ENCODE data around the gene MRM2. TPM values are rescaled to one million over a fixed set of nuclear protein-coding genes. Genes with fewer than 3 reads are reported as not detected.

Gene MRM2
- total RNA-seq, 1 experiment from 2014 or later: 49.9 TPM

- H3K9me3 ChIP-seq (ENCODE audit: control insufficient read depth, insufficient read depth, low read depth, low read length): no peaks in the 10 kb centered on the region
- POLR2A ChIA-PET: no interaction called here
- intact Hi-C loops (cut with micrococcal nuclease; ENCODE audit: unreplicated experiment): no loop called here
- H3K4me3 ChIP-seq (ENCODE audit: low read depth in 2 of 2, low read length in 2 of 2): no peak overlapping the region
- ATAC-seq: no peak
- TF ChIP-seq, protein P1, sequence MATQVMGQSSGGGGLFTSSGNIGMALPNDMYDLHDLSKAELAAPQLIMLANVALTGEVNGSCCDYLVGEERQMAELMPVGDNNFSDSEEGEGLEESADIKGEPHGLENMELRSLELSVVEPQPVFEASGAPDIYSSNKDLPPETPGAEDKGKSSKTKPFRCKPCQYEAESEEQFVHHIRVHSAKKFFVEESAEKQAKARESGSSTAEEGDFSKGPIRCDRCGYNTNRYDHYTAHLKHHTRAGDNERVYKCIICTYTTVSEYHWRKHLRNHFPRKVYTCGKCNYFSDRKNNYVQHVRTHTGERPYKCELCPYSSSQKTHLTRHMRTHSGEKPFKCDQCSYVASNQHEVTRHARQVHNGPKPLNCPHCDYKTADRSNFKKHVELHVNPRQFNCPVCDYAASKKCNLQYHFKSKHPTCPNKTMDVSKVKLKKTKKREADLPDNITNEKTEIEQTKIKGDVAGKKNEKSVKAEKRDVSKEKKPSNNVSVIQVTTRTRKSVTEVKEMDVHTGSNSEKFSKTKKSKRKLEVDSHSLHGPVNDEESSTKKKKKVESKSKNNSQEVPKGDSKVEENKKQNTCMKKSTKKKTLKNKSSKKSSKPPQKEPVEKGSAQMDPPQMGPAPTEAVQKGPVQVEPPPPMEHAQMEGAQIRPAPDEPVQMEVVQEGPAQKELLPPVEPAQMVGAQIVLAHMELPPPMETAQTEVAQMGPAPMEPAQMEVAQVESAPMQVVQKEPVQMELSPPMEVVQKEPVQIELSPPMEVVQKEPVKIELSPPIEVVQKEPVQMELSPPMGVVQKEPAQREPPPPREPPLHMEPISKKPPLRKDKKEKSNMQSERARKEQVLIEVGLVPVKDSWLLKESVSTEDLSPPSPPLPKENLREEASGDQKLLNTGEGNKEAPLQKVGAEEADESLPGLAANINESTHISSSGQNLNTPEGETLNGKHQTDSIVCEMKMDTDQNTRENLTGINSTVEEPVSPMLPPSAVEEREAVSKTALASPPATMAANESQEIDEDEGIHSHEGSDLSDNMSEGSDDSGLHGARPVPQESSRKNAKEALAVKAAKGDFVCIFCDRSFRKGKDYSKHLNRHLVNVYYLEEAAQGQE (IDR thresholded peaks at IDR 0.05; ENCODE audit: insufficient read depth in 1 of 2, low read depth in 2 of 2, low read length in 1 of 2): no peak
- TF ChIP-seq SIN3A (IDR thresholded peaks at IDR 0.05; ENCODE audit: borderline replicate concordance, insufficient read depth, low read depth, low read length): no peak
- TF ChIP-seq POLR2AphosphoS5 (IDR thresholded peaks at IDR 0.05; ENCODE audit: low read depth, low read length): no peak
- no peaks in the 10 kb centered on the region for H3K4me1 ChIP-seq (ENCODE audit: control insufficient read depth, insufficient read depth, low read length)
- H3K27ac ChIP-seq (ENCODE audit: low read length): no peak overlapping the region
- DNase-seq (ENCODE audit: low read depth, low spot score): no peak
- H3K27me3 ChIP-seq (ENCODE audit: control insufficient read depth, insufficient read depth, low read length): no peaks in the 10 kb centered on the region
- no peaks in the 10 kb centered on the region for H3K36me3 ChIP-seq (ENCODE audit: control insufficient read depth, insufficient read depth, low read length)
- in situ Hi-C loops (cut with HindIII; ENCODE audit: low pct_unique_long_range_greater_than_20kb, low sequenced_read_pairs): loop anchor here (10.0 kb wide), 1 partner anchor 61 kb away; no protein-coding TSS in a partner anchor
- CTCF ChIA-PET: interaction anchor here (0.6 to 1.2 kb wide), 7 partner anchors 19 to 373 kb away, joined by 3 to 5 read pairs (median 4); no protein-coding TSS in a partner anchor
- no TSS peak for BruUV-seq (replicated peaks)
These were observed 46.4 kb downstream of the MRM2 start for GRCh38 chr7:2195400-2196246.

GRCh38 chr7:2193575-2194305, 48.3 kb downstream of the MRM2 start:
- ATAC-seq (no peak), DNase-seq (ENCODE audit: low read depth, low spot score) (no peak)
- H3K9me3 ChIP-seq (ENCODE audit: control insufficient read depth, insufficient read depth, low read depth, low read length): no peaks in the 10 kb centered on the region
- TF ChIP-seq TCF7L2 (IDR thresholded peaks at IDR 0.05; ENCODE audit: low read depth, low read length): no peak
- no peak for TF ChIP-seq POLR2AphosphoS5 (IDR thresholded peaks at IDR 0.05; ENCODE audit: low read depth, low read length)
- TF ChIP-seq SIN3A (IDR thresholded peaks at IDR 0.05; ENCODE audit: borderline replicate concordance, insufficient read depth, low read depth, low read length): no peak
- TF ChIP-seq CTCF (IDR thresholded peaks at IDR 0.05): no peak
- TF ChIP-seq, protein P1 (IDR thresholded peaks at IDR 0.05; ENCODE audit: insufficient read depth in 1 of 2, low read depth in 2 of 2, low read length in 1 of 2): no peak
- ChIA-PET CTCF (no interaction called here), POLR2A (no interaction called here)
- no TSS peak for BruUV-seq (replicated peaks)
- H3K27me3 ChIP-seq (ENCODE audit: control insufficient read depth, insufficient read depth, low read length): no peaks in the 10 kb centered on the region
- no peak overlapping the region for H3K4me3 ChIP-seq (ENCODE audit: low read depth in 2 of 2, low read length in 2 of 2)
- H3K4me1 ChIP-seq (ENCODE audit: control insufficient read depth, insufficient read depth, low read length): no peaks in the 10 kb centered on the region
- no peak overlapping the region for H3K27ac ChIP-seq (ENCODE audit: low read length)
- in situ Hi-C loops (cut with HindIII; ENCODE audit: low pct_unique_long_range_greater_than_20kb, low sequenced_read_pairs) (loop anchor here (10.0 kb wide), 1 partner anchor 59 kb away; no protein-coding TSS in a partner anchor), intact Hi-C loops (cut with micrococcal nuclease; ENCODE audit: unreplicated experiment) (no loop called here)
- H3K36me3 ChIP-seq (ENCODE audit: control insufficient read depth, insufficient read depth, low read length): no peaks in the 10 kb centered on the region
